Non-pigmented ciliary epithelial cell (primary cell): ENCODE measurements around the gene HNRNPH1.

Experiments used
- DNase-seq: peaks from one replicate; pipeline ENCODE4 v3.0.0-alpha.2; 2010; ENCODE audit warnings: low read depth

Gene HNRNPH1

DNA sequence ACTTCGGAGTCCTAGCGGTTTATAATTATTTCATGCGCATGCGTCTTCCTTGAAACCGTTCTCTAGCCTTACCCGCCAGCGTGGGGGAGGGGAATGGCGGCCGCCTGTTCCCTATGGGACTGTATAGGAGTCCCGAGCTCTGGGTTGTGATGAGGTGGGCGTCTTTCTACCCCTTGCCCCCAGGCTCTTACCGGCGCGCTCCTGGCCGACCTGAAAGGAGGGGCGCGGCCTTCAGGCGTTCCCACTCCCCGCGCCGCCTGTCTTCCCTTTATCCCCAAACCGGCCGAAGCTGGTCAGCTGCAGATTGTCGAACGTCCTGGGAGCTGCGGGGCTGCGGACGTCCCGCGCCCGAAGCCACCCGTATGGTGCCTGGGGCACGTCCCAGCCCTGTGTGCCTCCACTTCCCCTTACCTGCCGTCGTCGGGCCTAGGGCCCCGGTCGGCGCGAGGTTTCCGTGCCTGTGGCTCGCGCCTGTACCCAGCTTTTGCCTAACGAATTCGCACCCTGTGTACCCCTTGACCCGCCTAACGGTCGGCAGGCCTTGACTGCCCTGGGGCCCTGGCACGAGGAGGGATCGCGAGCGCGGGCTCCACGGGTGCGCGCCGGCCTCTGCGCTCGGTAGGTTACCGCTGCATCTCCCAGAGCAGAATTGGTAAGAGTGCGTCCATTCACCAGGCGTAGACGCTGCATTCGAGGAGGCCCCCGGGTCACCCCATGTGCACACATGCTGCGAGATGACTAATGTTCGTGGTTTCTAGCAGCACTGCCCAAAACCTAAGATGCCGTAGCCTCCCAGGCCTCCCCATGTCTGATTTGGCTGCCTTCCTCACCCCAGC, 653 bp upstream of the HNRNPH1 start:
- peak; percentile 62 for DNase-seq

DNA sequence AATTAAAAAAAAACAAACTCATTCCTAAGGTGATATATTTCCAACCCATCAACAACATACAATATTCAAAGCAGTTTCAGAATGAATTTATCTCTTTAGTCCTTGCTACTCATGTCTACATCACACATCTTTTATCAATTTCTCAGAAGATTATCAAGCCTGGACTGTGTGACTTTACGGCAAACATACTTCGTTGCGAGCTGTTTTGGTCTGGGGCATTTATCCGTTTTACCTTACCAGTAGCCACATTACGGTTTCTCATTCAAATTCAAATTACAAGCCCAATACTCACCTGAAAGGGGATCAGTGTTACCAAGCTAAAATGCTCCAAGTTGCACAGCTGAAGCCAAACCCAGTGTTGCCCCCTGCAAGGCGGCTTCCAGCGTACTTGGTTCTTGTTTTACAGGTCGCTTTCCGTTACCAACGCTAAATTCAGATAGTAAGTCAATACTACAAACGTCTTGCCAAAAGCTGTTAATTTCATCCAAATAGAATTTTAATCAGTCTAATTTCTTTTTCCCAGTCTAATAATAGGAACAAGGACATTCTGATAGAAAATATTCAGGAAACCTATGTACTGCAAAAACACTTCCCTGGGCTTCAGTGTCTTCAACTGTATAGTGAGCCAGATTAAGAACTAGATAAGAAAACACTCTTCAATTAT, 1.8 kb downstream of the HNRNPH1 start:
- no peak for DNase-seq

DNA sequence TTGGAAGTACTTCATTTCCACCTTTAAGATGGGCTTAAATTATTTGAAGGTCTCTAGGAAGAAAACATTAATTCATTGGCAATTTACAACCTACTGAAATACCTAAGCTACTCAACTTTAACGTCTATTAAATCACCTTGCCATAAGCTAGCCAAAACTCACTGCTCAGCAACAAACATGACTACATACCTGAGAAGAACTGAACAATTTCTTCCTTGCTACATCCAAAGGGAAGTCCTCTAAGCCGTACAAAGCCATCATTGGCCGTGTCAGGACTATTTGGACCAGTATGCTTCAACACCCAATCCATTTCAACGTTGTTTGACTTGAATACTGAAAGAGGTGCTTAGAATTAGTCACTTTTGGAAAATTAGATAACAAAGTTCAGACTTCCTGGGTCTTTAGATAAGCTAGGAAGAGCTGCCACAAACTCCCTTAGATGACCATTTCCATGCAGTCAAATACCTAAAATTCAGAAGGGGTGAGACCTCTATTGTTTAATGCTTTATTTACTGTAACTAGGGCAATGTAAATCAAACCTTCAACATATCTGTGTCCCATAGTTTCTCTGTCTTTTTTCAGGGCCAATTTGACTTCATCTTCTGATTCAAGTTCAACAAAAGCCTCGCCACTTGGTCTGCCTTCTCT, 2.6 kb downstream of the HNRNPH1 start:
- no peak for DNase-seq

DNA sequence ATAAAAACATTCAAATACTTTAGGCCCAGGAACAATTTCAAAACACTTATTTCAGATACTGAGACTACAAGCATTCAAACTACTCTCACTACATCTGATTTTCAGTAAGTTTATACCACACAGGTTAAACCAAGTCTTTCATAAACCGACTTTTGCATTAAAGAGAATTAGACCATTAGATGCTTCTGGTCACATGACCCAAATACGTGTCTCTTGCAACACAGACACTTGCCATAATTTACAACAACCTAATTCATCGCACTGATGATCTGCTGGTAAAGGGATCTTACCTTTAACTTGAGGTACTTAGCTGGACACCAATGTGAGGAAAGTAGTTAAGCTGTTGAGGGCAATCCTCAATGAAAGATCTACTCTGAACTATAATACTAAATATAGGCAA, 3.2 kb downstream of the HNRNPH1 start:
- DNase-seq, result no peak

- DNase-seq, result no peak
Observed at GRCh38 chr5:179619776-179620175, 3.7 kb downstream of the HNRNPH1 start.

DNA sequence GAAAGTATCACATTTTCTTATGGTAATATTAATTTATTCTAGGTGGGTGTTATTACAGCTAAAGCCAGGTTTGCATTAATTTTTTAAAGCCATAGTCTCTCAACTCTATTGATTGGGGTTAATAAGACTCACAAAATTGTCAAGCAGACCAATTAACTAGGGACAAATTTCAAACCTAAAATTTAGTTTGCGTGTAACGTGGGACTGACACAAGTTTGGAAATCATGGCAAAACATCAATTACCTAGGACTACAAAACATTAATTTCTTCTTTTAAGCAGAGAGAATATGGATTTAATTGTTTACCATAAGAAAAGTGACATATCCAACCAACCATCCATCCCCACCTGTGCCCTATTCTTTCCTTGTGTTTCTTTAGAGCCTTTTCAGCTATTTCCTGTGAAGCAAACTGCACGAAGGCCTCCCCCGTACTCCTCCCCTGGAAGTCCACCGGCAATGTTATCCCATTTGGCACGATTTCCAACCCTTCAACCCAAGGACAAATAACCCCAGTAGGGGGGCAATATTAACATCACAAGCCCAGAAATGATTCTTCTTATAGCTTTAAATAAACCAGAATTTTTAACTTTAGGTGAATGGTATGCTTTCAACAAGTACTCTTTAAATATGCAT, 4.4 kb downstream of the HNRNPH1 start:
- no peak for DNase-seq

- DNase-seq, result no peak
Observed at GRCh38 chr5:179617930-179618329, 5.5 kb downstream of the HNRNPH1 start.

GRCh38 chr5:179616002-179616594, 7.4 kb downstream of the HNRNPH1 start:
- no peak for DNase-seq

GRCh38 chr5:179615203-179615602, 8.3 kb downstream of the HNRNPH1 start:
- no peak for DNase-seq

- no peak for DNase-seq
Observed at GRCh38 chr5:179614745-179615144, 8.7 kb downstream of the HNRNPH1 start.

DNA sequence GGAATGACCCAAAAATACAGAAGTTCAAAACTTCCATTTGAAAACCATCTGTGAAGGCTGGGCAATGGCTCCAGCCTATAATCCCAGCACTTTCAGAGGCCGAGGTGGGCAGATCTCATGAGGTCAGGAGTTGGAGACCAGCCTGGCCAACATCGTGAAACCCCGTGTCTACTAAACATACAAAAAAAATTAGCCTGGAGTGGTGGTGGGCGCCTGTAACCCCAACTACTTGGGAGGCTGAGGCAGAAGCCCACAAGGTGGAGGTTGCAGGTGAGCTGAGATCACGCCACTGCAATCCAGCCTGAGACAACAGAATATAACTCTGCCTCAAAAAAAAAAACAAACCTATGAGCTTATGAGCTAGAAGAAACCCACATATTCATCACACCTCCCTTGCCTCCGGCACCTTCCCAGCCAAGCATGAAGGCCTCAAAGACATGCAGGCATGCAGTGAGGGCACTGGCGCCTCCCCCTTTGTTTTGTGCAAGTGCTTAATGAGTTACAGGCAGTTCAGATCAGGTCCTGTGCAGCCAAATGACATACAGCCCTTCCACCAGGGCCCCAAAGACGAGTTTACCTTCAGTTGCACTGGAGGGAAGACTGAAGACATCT, 9.9 kb downstream of the HNRNPH1 start:
- no peak for DNase-seq

DNA sequence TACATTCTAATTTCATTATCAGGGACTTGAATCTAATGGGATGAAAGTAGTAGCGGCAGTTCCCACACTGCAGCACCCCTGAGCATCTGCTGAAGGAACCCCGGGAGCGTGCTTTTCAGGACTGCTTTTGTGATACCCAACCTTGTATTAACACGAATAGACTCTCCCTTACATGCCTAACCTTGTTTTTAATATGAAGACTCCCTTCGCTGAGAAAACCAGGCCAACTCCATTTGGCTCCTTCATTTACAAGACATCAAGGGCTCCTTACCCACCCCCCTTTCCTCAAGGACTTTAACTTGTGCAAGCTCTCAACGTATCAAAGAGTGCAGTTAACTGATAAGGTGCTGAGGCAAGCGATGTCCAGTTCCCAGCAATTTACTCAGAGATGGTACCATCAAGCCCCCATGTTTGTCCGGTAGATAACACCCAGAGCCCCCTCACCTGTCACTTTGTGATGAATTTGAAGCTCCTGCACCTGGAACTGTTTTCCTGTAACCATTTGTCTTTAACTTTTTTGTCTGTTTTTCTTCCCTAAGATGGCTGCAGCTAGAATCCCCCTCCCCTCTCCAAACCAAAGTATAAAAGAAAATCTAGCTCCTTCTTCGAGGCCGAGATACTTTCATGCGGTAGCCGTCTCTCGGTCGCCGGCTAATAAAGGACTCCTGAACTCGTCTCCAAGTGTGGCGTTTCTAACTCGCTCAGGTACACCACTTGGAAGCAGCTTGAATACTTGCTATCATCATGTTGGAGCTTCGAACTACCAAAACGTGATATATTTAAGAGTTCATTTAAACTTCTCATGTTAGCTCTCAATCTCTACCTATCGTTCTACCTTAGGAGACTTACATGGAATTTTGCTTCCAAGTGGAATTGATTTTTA, 10.7 kb downstream of the HNRNPH1 start:
- DNase-seq, result no peak

DNA sequence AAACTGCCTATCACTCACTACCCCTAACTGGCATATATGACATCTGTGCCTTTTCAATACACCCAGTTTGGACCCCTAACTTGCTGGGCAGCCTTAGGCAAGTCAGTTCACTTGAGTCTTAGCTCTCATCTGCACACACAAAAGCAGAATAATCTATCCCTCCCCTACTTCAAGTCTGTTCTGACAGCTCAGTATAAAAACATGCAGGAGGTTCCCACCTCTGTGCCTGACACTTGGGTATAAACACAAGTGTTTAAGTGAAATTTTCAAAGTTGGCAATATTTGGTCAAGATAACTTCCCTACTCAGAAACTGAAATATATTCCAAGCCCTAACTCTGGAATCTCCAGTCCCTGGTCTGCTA, 12.6 kb downstream of the HNRNPH1 start:
- no peak for DNase-seq

DNA sequence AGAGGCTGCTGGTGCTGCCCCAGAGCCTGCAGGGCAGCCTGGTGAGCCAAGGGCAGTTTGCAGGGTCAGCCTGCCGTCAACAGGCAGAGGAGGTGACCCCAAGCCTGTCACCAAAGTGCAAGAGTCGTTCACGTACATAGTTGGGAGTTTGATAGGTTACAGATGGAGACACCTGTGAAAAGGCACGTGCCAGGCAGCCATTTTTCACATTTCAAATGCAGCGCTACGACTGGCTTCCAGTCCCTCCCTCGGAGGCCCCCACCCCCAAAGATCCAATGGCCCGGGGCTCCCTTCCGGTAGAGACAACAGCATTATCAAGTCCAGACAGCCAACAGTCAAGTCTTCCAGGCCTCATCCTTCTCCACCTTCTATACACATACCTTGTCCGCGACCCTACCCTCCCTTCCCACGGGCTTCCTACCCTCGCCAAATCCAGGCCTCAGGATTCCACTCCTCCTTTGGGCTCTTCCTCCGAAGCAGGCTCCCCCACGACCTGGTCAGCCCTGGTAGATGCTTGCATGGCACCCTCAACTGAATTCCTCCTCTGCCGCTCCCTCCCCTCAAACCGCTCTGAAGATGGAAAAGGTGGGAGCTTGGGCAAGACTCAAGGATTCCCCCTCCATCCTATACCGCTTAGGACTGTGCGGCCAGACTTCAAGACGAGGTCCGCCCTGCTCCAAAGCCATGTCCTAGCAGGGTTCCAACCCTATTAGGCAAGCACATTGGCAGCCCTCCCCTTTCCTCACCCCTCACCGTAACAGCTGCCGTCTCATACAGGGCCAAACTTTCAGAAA, 13.2 kb downstream of the HNRNPH1 start:
- DNase-seq, result no peak

GRCh38 chr5:179609834-179610108, 13.7 kb downstream of the HNRNPH1 start:
- no peak for DNase-seq

DNA sequence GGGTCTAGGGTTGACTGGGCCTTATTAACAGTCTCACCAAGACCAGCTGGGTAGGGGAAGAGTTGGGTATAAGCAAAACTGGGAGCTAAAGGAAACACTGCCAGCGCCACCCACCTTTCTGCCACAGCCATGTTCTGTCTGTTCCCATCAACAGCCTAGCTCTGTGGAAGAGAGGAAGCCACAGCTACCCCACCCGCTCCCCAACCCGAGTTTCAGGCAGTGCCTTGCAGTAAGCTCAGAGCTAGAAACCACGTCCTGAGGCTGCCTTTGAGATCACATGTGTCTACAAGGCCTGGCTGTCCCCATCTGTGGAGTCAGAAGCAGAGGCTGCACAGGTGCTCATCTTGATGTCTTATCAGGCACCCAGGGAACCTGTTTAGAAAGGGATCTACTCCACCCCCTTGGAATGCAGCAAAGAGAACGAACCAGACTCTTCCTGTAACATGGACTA, 15.3 kb downstream of the HNRNPH1 start:
- DNase-seq, result no peak

DNA sequence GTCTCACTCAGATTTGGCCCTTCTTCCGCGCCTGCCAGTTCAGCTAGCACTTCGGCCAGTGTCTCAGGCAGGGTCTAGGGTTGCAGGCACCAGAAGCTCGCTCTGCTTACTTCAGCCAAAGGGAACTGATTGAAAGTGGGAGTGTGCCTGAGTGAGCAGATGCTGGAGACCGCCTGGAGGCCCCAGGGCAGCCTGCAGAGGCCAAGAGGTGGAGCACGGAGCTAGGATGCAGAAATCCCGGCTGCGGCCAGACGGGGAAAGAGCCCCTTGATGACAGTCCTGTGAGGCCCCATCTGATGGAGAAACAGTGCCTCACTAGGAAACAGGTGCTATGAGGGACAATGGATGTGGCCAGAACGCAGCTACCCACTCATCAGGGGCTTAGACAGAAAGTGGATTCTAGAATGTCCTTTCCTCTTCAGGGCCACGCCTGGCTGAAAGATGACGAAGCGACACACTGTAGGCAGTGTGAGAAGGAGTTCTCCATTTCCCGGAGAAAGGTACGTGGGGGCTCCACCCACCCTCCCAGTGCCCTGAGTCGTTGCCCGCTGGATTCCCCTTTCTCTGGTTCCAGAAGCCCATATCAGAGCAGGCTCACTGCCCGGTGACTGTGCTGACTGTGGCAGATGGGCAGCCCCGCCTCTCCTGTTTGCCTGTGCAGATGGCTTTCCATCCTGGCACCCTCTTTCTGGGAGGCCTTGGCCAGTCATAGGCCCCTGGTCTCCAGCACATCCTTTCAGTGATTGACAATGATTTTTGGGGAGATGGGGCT, 16.1 kb downstream of the HNRNPH1 start:
- DNase-seq, result no peak

DNA sequence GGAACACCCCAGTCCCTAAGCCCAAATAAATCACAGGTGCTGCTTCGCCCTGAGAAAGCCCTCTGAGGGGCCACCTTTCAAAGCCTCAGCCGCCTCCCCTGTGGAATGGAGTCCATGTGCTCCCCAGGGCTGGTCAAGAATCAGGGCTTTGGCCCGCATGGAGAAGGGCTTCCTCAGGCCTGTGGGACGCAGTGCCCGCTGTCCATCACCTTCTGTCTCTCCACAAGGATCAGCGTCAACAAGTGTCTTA, 16.6 kb downstream of the HNRNPH1 start:
- DNase-seq, result no peak

GRCh38 chr5:179606071-179606909, 17.2 kb downstream of the HNRNPH1 start:
- DNase-seq, result no peak
